MM.1S (cell line): ENCODE measurements around the gene SLC39A3.

Experiments
- DNase-seq: peaks from one replicate; pipeline ENCODE4 v3.0.0-alpha.2; 2015
- H2AFZ ChIP-seq: fragments of 300-600 bp; sonication (generic); 2 replicates; pipeline ENCODE4 v1.6.0; 2016; ENCODE audit warnings: antibody characterized with exemption, low read length
- H3F3A ChIP-seq: fragments of 300-600 bp; sonication (generic); 2 replicates; pipeline ENCODE4 v1.6.1; 2016; ENCODE audit warnings: mild to moderate bottlenecking, antibody characterized with exemption, low read length, moderate library complexity, mixed read lengths; ENCODE audit not compliant: insufficient read depth
- H3K27ac ChIP-seq: fragments of 300-600 bp; sonication (generic); 2 replicates; pipeline ENCODE4 v1.5.1; 2016; ENCODE audit warnings: mild to moderate bottlenecking, low read length
- H3K27me3 ChIP-seq: fragments of 300-600 bp; sonication (generic); replicated peaks from 2 replicates; pipeline ENCODE4 v1.6.0; 2016; ENCODE audit warnings: low read length; ENCODE audit not compliant: insufficient read depth
- H3K36me3 ChIP-seq: fragments of 300-600 bp; sonication (generic); replicated peaks from 2 replicates; pipeline ENCODE4 v1.6.1; 2016; ENCODE audit warnings: mild to moderate bottlenecking, low read length, mixed read lengths; ENCODE audit not compliant: insufficient read depth
- H3K4me1 ChIP-seq: fragments of 300-600 bp; sonication (generic); 2 replicates; pipeline ENCODE4 v1.6.1; 2016; ENCODE audit warnings: low read length, mixed read lengths
- H3K4me2 ChIP-seq: fragments of 300-600 bp; sonication (generic); 2 replicates; pipeline ENCODE4 v1.6.0; 2016; ENCODE audit warnings: low read depth, low read length
- H3K4me3 ChIP-seq: fragments of 300-600 bp; sonication (generic); 2 replicates; pipeline ENCODE4 v1.5.1; 2016; ENCODE audit warnings: low read length, mixed read lengths
- H3K79me2 ChIP-seq: fragments of 300-600 bp; sonication (generic); 2 replicates; pipeline ENCODE4 v1.6.1; 2016; ENCODE audit warnings: mixed run types, low read length, mixed read lengths
- H3K9ac ChIP-seq: fragments of 300-600 bp; sonication (generic); 2 replicates; pipeline ENCODE4 v1.6.1; 2016; ENCODE audit warnings: low read length, mixed read lengths
- H3K9me2 ChIP-seq: fragments of 300-600 bp; sonication (generic); replicated peaks from 2 replicates; pipeline ENCODE4 v1.6.1; 2016; ENCODE audit warnings: mild to moderate bottlenecking, low read length, mixed read lengths; ENCODE audit not compliant: insufficient read depth
- H3K9me3 ChIP-seq: fragments of 300-600 bp; sonication (generic); replicated peaks from 2 replicates; pipeline ENCODE4 v1.6.1; 2016; ENCODE audit warnings: mild to moderate bottlenecking, low read length, mixed read lengths; ENCODE audit not compliant: insufficient read depth
- H4K20me1 ChIP-seq: fragments of 300-600 bp; sonication (generic); 2 replicates; pipeline ENCODE4 v1.6.1; 2016; ENCODE audit warnings: mild to moderate bottlenecking, low read length, moderate library complexity, mixed read lengths; ENCODE audit not compliant: insufficient read depth
- EZH2 ChIP-seq: fragments of 300-600 bp; sonication (generic); optimal IDR thresholded peaks from 2 replicates; pipeline ENCODE3; 2017; ENCODE audit warnings: low read depth, mild to moderate bottlenecking, antibody characterized with exemption, low read length, mixed read lengths
- EZH2phosphoT487 ChIP-seq: fragments of 300-600 bp; sonication (generic); IDR thresholded peaks from 2 replicates; pipeline ENCODE4 v1.6.1; 2018; ENCODE audit warnings: antibody characterized with exemption, low read length
- TF ChIP-seq, protein P1 (sequence below): fragments of 300-600 bp; sonication (generic); IDR thresholded peaks from 2 replicates; pipeline ENCODE4 v1.5.1; 2016; ENCODE audit warnings: antibody characterized with exemption, low read length, mixed read lengths

Gene SLC39A3

DNA sequence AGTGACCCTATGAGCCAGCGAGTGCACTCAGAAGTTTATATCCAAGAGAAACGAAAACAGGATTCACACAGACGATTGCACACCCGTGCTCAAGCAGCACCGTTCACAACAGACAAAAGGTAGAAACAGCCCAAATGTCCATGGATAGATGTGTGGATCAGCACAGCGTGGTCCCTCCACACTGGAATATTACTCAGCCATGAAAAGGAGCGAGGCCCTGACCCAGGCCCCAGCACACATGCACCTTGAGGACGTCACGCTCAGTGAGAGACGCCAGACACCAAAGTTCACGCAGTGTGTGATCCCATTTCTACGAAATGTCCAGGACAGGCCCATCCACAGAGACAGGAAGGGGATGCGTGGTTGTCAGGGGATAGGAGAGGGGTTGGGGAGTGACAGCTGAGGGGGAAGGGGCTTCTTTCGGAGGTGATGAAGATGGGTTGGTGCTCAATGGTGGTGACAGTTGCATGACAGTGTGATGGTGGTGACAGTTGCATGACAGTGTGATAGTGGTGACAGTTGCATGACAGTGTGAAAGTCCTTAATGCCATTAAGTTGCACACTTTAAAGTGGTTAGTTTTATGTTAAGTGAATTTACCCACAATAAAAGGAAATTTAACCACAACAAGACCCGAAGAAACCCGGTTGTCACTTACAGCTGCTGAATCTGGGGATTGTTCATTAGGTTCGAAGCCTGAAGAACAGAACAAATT is 18.9 kb upstream of the SLC39A3 start:
- H3K36me3 ChIP-seq = no peaks in the 10 kb centered on the region; the same call in 1 of the 2 replicates
- TF ChIP-seq EZH2phosphoT487 = no peak
- TF ChIP-seq EZH2 = no peak
- TF ChIP-seq, protein P1, sequence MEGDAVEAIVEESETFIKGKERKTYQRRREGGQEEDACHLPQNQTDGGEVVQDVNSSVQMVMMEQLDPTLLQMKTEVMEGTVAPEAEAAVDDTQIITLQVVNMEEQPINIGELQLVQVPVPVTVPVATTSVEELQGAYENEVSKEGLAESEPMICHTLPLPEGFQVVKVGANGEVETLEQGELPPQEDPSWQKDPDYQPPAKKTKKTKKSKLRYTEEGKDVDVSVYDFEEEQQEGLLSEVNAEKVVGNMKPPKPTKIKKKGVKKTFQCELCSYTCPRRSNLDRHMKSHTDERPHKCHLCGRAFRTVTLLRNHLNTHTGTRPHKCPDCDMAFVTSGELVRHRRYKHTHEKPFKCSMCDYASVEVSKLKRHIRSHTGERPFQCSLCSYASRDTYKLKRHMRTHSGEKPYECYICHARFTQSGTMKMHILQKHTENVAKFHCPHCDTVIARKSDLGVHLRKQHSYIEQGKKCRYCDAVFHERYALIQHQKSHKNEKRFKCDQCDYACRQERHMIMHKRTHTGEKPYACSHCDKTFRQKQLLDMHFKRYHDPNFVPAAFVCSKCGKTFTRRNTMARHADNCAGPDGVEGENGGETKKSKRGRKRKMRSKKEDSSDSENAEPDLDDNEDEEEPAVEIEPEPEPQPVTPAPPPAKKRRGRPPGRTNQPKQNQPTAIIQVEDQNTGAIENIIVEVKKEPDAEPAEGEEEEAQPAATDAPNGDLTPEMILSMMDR = no peak
- H3K4me2 ChIP-seq = no peak overlapping the region
- no peaks in the 10 kb centered on the region for H4K20me1 ChIP-seq
- no peaks in the 10 kb centered on the region for H3K27me3 ChIP-seq
- no peak overlapping the region for H3K4me3 ChIP-seq
- no peak overlapping the region for H3K27ac ChIP-seq
- H3K9me3 ChIP-seq = no peaks in the 10 kb centered on the region
- H3K9me2 ChIP-seq = no peaks in the 10 kb centered on the region
- H3K79me2 ChIP-seq = 0 out of 2 replicates have a peak, but pooled peaks cover 2% of the 10 kb centered on the region
- no peak overlapping the region for H3K9ac ChIP-seq
- H3F3A ChIP-seq = no peaks in the 10 kb centered on the region
- DNase-seq = no peak
- no peaks in the 10 kb centered on the region for H3K4me1 ChIP-seq
- no peak overlapping the region for H2AFZ ChIP-seq

DNA sequence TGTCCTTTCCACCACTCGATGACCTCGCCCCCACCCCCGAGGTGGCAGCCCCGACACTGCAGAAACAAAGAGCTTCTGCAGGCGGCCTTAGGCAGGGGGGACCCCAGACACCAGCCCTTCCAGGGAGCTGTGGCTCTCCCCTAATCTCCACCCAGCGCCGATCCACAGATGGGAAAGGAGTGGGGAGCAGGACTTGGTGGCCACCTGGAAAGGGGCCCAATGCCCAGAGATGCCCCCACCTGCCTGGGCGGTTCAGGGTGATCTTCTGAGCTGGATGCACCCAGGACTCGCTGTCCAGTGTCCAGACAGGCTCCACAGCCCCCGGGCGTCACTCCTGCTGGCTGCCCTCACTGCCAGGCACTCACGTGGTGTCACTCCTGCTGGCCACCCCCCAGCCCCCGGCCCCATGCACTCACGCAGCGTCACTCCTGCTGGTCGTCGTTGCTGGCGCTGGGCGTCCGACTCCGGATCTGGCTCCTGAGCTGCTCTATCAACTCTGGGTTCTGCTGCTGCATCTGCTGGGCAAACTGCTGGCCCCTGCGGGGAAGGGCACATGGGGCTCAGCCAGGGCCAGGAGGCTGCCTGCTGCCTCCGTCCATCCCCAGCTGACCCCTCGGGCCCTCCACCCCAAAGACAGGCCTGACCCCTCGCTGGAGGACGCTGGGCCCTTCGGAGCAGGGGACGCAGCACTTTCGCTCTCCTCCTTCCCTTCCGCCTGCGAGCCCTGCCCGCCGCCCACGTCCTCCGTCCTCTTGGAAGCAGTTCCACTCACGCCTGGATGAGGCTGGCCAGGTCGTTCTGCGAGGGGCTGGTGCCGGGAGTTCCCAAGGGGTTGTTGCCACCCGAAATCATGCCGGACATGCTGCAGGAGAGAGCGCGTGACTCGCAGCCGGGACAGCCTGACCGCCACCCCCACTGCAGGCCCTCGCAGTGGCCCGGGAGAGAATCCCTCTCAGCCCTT is 17.4 kb upstream of the SLC39A3 start:
- no peak for DNase-seq
- Histone ChIP-seq H3K36me3 (no peaks in the 10 kb centered on the region; the same call in 1 of the 2 replicates), H3K79me2 (no peaks in the 10 kb centered on the region), H3F3A (no peaks in the 10 kb centered on the region), H3K4me3 (no peak overlapping the region), H2AFZ (no peak overlapping the region), H3K27ac (no peak overlapping the region), H3K9me3 (no peaks in the 10 kb centered on the region), H4K20me1 (no peaks in the 10 kb centered on the region), H3K27me3 (no peaks in the 10 kb centered on the region), H3K4me1 (no peaks in the 10 kb centered on the region), H3K9ac (no peak overlapping the region), H3K9me2 (no peaks in the 10 kb centered on the region), H3K4me2 (no peak overlapping the region)
- TF ChIP-seq EZH2phosphoT487 (no peak), EZH2 (no peak)
- TF ChIP-seq, protein P1 = no peak

DNA sequence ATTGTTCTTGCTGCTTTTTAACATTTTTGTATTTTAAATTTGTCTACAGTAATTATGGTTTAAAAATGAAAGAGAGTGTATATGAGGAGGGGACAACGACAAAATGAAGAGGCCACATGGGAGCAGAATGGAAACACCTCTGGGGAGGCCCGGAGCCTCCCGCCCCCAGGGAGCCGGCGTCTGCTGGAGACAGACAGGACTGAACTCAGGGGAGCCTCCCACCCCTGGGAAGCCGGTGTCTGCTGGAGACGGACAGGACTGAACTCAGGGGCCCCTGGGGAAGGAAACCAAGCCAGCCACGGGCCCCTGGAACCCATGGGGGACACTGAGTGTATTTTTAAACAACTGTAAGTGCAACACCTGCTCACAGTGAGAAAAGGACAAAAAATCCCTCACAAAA is 16.7 kb upstream of the SLC39A3 start:
- H3K27ac ChIP-seq = no peak overlapping the region
- no peaks in the 10 kb centered on the region for H4K20me1 ChIP-seq
- H3K9me3 ChIP-seq = no peaks in the 10 kb centered on the region
- H3K4me2 ChIP-seq = no peak overlapping the region
- no peaks in the 10 kb centered on the region for H3F3A ChIP-seq
- H3K36me3 ChIP-seq = no peaks in the 10 kb centered on the region
- no peaks in the 10 kb centered on the region for H3K4me1 ChIP-seq
- H3K9me2 ChIP-seq = no peaks in the 10 kb centered on the region
- TF ChIP-seq EZH2 = no peak
- TF ChIP-seq, protein P1 = no peak
- no peak for TF ChIP-seq EZH2phosphoT487
- no peak for DNase-seq
- no peaks in the 10 kb centered on the region for H3K27me3 ChIP-seq
- H3K9ac ChIP-seq = no peak overlapping the region
- H3K4me3 ChIP-seq = no peak overlapping the region
- no peak overlapping the region for H2AFZ ChIP-seq
- no peaks in the 10 kb centered on the region for H3K79me2 ChIP-seq
